GM20431 (cell line): ENCODE results near the gene PDIA4.
"Not testable (repeated sequence)": the region's sequence is repeated elsewhere in the genome, so short reads cannot be mapped to it uniquely, and the experiment has no call there.

Experiments used
- in situ Hi-C: fragments of 300-500 bp; cut with MseI, MboI; formaldehyde crosslinking; loops from one replicate; pipeline ENCODE4 v1.15.0; 2020; ENCODE audit warnings: low sequenced_read_pairs; ENCODE audit not compliant: unreplicated experiment

The PDIA4 gene

DNA sequence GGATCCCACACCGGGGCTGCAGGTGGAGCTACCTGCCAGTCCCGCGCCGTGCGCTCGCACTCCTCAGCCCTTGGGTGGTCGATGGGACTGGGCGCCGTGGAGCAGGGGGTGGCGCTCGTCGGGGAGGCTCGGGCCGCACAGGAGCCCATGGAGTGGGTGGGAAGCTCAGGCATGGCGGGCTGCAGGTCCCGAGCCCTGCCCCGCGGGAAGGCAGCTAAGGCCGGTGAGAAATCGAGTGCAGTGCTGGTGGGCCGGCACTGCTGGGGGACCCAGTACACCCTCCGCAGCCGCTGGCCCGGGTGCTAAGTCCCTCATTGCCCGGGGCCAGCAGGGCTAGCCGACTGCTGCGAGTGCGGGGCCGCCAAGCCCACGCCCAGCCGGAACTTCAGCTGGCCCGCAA lies 10.3 kb upstream of the PDIA4 start:
- in situ Hi-C loops, result not testable (repeated sequence)

- in situ Hi-C loops, result no loop called here
Measured at GRCh38 chr7:149036676-149037075, 8.4 kb upstream of the PDIA4 start.

GRCh38 chr7:149031353-149031910 lies 3.1 kb upstream of the PDIA4 start:
- in situ Hi-C loops, result no loop called here

GRCh38 chr7:149030439-149030838 lies 2.1 kb upstream of the PDIA4 start:
- in situ Hi-C loops, result not testable (repeated sequence)

- in situ Hi-C loops, result no loop called here
Measured at GRCh38 chr7:149027611-149028345, 527 bp downstream of the PDIA4 start.

DNA sequence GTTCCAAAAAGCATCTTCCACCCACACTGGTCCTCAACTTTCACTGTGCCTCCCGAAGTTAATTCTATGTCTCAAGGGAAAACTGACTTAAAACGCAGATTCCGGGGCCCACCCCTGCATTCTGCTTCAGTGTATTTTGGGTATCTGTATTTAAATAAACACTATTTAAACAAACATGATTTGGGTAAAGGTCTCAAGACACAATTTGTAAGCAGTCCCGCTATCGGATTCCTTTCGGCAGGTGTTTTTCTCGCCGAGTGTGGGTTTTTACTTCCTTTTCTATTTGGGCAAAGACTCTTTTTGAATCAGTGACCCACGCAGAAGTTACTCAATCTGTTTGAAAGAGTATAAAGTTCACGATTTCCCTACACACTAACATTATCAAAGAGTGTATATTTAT lies 1.2 kb downstream of the PDIA4 start:
- in situ Hi-C loops, result no loop called here

DNA sequence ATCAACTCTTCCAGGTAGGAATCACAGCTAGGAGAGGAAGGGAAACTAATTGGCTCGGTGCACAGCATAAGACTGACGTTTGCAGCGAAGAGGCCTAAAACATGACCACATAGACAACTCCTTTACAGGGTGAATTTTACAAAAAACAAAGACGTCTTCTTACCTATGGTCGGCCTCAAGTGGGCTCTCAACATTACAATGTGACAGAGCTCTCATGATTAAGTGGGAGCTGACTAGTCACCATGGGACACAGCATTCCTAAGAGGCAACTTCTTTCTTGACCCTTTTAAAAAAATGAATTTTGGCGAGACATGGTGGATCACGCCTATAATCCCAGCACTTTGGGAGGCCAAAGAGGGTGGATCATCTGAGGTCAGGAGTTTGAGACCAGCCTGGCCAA lies 4.6 kb downstream of the PDIA4 start:
- in situ Hi-C loops, result no loop called here

DNA sequence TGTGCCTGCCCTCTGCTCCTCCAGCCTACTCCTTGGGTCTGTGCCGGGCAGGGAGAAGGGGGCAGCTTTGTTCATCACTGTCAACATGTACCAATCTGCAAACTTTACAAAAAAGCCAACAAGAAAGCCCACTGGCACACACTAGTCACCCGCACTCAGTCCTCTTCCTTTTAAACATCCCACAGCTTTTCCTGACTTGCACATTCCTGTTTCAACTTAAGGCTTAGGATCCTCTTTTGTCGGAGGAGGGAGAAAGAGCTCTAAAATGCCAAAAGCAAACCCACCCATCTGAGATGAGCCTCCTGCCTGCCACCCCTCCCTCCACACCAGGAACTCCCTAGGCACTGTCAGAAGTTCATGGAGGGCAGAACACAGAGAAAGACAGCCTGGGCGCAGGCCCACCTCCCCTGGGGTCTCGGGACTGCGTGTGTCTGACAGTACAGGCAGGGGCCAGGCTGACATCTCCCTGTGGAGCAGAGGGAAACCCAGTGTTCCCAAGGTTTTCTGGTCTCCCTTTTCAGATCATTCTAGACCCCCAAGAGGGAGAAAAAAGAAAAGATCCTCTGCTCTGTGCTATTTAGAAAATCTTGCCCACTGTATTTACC lies 5.4 kb downstream of the PDIA4 start:
- in situ Hi-C loops, result no loop called here

DNA sequence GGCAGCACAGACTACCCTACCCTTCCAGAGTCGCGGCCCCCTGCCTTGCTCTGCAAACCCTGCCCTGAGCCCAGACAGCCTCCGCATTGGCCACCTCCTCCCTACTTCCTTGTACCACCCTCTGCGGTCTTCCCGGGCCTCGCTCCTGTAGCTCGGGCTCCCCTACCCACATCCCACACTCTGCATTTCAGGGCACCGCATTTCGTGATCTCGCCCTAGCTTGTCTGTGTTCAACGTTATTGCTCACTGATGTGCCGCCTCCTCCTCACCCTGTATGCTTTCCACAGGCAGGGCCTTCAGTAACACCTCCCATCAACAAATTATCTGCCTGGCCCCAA lies 6.6 kb downstream of the PDIA4 start:
- in situ Hi-C loops, result no loop called here

DNA sequence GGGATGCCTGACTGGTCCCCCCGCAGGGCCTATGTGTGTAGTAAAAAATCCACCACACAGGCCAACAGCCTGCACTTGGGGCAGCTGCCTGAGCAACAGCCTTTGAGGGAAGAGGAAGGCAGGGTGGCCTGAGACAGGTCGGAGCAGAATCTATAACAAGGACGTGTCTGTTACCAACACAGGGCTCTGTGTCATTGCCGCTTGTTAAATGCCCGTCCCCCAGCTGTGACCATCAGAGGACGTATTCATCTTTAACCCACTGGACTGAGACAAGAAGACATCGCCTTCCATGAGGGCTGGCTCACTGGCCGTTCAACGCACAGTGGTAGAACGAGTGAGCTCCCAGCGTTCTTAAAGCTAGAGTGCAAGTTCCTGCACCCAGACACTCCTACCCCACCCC lies 7.8 kb downstream of the PDIA4 start:
- in situ Hi-C loops, result no loop called here

- in situ Hi-C loops, result no loop called here
Measured at GRCh38 chr7:149016876-149017275, 11.4 kb downstream of the PDIA4 start.

- in situ Hi-C loops, result no loop called here
Measured at GRCh38 chr7:149014309-149014708, 14.0 kb downstream of the PDIA4 start.

DNA sequence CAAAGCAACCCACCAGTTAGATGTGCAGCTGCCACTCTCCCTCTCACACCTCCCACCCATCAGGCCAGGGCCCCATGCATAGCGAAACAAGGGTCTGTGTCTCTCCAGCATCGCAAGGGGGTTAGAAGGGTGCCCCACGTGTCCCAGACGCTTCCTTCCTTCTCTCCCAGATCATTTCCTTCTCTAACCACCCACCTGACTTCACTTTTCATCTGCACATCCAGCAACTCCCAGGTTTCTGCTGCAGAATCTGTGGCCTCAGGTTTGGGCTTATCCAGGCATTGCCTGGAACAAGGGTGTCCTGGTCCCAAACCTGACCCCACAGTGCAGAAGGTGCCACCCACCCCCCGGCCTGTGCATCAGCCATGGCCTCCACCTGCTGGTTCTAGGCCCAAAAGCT lies 14.4 kb downstream of the PDIA4 start:
- in situ Hi-C loops, result no loop called here

GRCh38 chr7:149012730-149013129 lies 15.6 kb downstream of the PDIA4 start:
- in situ Hi-C loops, result not testable (repeated sequence)

- in situ Hi-C loops, result no loop called here
Measured at GRCh38 chr7:149011491-149011890, 16.8 kb downstream of the PDIA4 start.

DNA sequence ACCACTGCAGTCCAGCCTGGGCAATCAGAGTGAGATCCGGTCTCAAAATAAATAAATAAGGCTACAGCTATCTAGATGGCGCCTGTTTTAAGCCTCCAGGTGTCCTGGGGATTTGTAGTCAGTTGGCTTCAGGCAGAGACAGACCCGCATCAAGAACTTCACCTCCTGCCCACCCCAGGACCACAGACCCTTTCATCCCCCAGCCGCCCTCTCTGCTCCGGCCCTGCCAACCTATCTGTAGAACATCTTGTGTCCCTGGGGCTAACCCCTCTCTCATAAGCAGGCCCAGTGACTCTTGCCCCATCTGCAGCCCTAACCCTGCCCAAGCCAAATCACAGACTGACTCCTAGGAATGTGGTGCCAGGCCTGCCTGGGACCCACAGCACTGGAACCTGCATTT lies 17.9 kb downstream of the PDIA4 start:
- in situ Hi-C loops, result no loop called here

GRCh38 chr7:149009527-149009926 lies 18.8 kb downstream of the PDIA4 start:
- in situ Hi-C loops, result no loop called here

DNA sequence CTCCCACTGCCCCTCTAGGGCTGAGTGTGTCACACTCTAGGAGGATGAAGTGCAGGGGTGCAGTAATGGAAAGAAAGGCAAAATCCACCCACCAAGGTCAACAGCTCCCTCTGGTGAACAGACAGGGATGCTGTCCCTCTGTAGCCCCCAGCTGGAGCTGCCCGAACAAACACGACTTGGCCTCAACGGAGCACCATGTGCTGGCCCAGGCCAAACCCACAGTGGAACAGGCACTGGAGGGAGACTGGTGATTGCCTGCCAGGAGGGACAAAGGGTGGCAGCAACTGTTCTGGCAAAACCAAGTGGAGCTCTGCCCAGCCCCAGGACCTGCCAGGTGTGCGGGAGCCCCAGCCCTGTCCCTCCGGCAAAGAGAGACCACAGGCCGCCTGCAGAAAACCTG lies 20.7 kb downstream of the PDIA4 start:
- in situ Hi-C loops, result no loop called here

- in situ Hi-C loops, result no loop called here
Measured at GRCh38 chr7:149007146-149007545, 21.2 kb downstream of the PDIA4 start.

- in situ Hi-C loops, result no loop called here
Measured at GRCh38 chr7:149006345-149006725, 22.0 kb downstream of the PDIA4 start.

DNA sequence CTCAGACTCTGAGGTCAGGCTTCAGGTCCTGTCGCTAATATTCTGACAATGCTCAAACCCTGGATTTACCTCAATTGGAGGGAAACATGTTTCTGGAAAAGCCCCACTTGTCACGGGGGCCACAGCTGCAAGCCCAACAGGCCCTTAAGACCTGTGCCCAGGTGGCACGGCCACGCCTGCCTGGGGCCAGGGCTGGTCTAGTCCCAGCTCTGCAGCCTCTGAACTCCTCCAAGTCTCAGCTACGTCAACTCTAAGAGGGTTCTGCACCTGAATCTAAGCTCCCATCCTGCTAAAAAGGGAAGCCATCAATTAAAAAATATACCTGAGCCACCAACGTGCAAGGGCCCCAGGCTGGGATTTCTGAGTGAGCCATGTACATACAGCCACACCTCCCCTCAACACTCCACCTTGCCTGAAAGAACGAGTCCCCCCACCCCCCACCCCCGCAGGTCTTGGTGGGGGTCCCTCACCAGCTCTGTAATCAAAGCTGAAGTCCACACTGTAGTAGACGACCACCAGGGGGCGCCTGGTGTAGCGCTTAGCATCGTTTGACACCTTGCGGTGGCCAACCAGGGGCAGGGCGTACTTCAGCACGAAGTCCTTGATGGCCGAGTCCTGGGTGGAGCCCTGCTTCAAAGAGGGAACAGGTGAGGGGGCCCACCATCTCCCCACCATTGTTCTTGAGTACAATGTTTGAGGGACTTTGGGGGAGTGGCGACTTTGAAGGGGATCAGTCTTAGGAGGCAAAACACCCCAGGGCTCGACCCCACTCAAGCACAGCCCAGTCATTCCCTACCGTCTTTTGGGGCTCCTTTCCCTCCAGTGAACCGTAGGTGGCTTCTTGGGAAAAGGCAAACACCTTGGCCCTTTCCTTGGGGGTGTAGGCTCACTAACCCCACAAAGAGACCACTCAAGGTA lies 22.6 kb downstream of the PDIA4 start:
- in situ Hi-C loops, result no loop called here
